ENCODE measurements around the gene KRT5.

The KRT5 gene

DNA sequence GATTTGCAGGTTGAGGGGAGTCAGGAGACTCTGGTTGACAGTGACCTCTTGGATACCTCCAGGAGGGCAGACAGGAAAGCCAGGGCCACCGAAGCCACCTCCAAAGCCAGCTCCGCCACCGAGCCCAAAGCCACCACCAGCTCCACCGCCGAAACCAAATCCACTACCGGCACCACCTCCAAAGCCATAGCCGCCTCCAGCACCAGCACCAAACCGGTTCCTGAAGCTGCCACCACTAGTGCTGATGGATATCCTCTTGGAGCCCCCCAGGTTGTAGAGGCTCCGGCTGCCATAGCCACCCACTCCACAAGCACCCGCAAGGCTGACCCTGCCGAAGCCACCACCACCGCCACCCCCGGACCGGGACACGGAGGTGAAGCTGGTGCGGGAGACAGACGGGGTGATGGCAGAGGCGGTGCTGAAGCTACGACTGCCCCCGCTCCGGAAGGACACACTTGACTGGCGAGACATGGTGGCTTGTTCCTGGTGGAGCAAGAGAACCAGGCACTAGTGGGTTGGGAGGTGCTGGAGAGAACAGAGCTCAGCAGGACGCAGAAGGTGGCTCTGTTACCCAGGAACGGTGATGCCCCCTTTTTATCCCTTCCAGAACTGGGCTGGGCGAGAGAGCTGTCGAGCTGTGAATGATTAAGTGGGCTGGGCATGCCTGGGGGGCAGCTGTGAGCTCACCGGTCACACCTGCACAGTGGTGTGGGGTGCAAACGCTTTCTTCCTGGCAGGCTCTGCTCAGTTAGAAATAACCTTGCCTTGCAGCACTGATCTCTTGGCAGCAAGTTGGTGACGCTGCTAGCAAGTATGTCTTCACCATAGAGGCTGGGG lies at the start of gene KRT5:
Gene KRT5 (minus strand): TSS at position 569 of the 837 bp plus-strand sequence. CDS start 98 bp downstream, at position 471.
- no peak for DNase-seq (ENCODE audit: low read depth in 2 of 2)

DNA sequence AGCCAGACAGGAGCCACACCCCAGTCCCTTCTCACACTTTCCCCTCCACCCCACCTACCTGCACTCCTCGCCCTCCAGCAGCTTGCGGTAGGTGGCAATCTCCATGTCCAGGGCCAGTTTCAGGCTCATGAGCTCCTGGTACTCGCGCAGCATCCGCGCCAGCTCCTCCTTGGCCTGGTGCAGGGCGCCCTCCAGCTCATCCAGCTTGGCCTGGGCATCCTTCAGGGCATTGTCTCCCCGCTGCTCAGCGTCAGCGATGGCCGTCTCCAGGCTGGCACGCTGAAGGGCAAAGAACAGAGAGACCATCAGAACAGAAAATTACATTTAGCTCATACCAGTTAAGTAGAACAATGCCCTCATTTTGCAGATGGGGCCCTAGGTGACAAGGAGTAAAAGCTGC lies 47.9 kb upstream of the KRT5 start:
- no peak for DNase-seq (ENCODE audit: low read depth in 2 of 2)

DNA sequence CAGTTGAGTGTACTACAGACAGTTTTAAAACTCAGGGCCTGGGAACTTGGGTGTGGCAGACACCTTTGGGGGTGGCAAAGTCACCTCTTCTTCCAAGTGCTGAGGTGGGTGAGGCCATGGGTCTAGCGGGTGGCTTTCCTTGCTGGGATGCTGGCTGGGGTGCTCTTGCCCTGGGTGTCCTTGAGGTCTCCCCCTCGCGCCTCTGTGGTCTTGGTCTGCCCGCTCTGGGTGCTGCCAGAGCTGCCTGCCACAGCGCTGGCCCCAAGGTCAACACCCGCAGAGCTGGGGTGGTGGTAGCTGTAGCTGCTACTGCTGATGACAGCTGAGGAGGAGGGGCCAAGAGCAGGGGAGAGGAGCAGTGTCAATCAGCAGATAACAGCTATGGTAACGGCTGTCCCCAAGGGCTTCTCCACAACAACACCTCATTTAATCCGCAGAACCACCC lies 46.7 kb upstream of the KRT5 start:
- peak in 1 of 2 donors; percentile 1 for DNase-seq (ENCODE audit: low read depth in 2 of 2)

DNA sequence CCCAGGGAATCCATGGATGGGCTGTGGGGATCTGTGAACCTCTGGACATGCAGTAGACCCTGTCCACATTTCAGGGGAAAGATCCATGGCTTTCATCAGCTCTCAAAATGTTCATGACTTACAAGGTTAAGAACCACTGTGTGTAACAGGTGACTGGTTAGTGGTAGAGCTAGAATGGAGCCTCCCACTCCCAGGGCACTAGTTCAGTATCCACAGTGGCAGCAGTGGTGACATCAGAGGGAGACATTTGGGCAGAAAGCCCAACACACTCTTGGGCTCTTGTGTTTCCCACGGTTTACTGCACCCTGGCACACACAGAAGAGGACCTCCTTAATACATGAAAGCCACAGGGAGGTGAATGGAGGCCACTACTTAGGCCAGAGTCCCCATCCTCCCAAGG lies 44.4 kb upstream of the KRT5 start:
- DNase-seq (ENCODE audit: low read depth in 2 of 2): no peak

- no peak for DNase-seq (ENCODE audit: low read depth in 2 of 2)
Observed at GRCh38 chr12:52561880-52562449, 41.8 kb upstream of the KRT5 start.

GRCh38 chr12:52559979-52560378 lies 39.8 kb upstream of the KRT5 start:
- no peak for DNase-seq (ENCODE audit: low read depth in 2 of 2)

- no peak for DNase-seq (ENCODE audit: low read depth in 2 of 2)
Observed at GRCh38 chr12:52558781-52559445, 38.7 kb upstream of the KRT5 start.

GRCh38 chr12:52557476-52557875 lies 37.3 kb upstream of the KRT5 start:
- no peak for DNase-seq (ENCODE audit: low read depth in 2 of 2)

DNA sequence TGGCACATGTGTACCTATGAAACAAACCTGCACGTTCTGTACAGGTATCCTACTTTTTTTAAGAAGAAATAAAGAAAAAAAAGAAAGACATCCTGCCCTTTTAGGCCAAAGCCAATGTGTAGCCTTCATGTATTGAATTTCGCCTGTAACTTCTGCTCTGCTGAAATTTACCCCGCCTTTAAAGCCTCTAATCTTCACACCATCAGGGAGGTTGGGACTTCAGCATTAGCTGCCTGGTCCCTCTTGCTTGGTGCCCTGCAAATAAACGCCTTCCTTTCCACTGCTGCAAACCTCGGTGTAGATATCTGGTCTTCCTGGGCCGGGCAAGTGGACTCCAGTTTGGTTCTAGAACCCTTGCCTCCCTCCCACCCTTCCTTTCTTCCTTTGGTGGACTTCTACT lies 35.4 kb upstream of the KRT5 start:
- no peak for DNase-seq (ENCODE audit: low read depth in 2 of 2)

GRCh38 chr12:52552681-52553195 lies 32.5 kb upstream of the KRT5 start, which contains the start of gene KRT71:
KRT71 (minus strand) TSS chr12:52553145; CDS start chr12:52553077, 68 bp downstream.
- no peak for DNase-seq (ENCODE audit: low read depth in 2 of 2)

- DNase-seq (ENCODE audit: low read depth in 2 of 2): no peak
Observed at GRCh38 chr12:52552055-52552454, 31.9 kb upstream of the KRT5 start.

- DNase-seq (ENCODE audit: low read depth in 2 of 2): no peak
Observed at GRCh38 chr12:52551216-52551865, 31.1 kb upstream of the KRT5 start.

- no peak for DNase-seq (ENCODE audit: low read depth in 2 of 2)
Observed at GRCh38 chr12:52546126-52546525, 25.9 kb upstream of the KRT5 start.

- DNase-seq (ENCODE audit: low read depth in 2 of 2): no peak
Observed at GRCh38 chr12:52543985-52544883, 24.0 kb upstream of the KRT5 start.

GRCh38 chr12:52542785-52543318 lies 22.7 kb upstream of the KRT5 start:
- DNase-seq (ENCODE audit: low read depth in 2 of 2): no peak

GRCh38 chr12:52542157-52542556 lies 22.0 kb upstream of the KRT5 start:
- DNase-seq (ENCODE audit: low read depth in 2 of 2): no peak

DNA sequence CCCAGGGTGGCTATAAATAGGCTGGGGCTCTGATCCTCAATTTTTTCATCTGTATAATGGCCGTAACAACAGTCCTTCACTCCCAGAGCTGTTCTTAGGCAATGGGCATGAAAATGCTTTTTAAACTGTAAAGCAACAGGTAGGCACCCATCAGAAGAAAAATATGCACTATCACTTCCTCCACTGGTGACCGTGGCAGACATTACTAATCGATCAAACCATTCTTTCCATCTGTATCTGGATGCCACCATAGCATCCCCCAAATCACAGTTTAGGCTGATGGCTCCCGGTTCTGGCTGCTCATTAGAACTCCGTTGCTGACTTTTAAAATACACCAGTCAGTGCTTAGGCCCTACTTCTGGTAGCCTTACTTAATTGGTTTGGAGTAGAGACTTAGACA lies 21.5 kb upstream of the KRT5 start:
- no peak for DNase-seq (ENCODE audit: low read depth in 2 of 2)

GRCh38 chr12:52540531-52540930 lies 20.3 kb upstream of the KRT5 start:
- DNase-seq (ENCODE audit: low read depth in 2 of 2): no peak

DNA sequence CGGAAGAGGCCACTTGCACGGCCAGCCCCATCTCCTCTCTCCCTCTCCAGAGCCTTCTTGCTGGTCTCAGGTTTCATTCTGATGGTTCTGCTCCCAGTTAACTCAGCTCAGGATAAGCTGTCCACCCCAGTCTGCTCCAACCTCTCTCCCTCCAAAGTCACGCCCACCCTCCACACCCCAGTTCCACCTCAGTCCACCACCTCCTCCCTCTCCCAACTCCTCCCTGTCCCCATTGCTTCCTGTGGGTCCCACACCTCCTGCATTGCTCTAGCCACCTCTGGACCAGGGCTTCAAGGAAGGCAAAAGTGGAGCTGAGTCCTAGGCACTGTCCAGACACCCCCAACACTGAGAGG lies 19.6 kb upstream of the KRT5 start:
- no peak for DNase-seq (ENCODE audit: low read depth in 2 of 2)

DNA sequence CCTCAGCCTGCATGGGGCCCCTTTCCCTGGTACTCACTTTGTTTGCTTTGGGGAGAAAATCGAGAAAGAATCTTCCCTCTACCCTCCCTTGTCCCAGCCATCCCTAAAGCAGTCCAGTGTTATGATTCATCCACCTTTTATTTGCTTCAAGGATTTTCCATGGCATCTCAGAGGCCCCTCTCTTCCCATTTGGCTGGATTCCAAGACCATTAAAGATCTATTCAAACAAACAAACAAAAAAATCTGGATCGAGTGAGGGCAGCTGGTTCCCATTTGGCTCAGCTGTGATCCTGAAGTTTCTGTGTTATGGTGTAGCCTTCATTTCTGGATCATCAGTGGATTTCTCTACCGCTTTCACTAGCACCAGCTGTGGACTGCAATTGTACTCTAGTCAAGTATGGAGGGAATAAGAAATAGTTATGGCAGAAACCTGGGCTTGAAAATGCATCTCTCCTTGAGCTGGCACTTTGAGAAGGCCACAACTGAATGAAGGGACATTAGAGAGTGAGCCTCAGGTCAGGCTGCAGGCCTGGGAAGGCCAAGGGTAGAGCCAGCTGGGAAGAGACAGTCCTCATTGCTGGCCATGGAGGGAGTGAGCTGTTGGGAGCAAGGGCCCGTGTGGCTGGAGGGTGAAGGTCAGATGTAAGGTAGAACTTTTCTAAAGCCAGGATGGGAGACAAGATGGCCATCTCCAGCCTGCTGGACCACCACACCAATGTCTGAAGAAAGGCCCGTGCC lies 19.1 kb upstream of the KRT5 start:
- DNase-seq (ENCODE audit: low read depth in 2 of 2): no peak
